Peyer's patch (tissue), 4 donors: Measurements from ENCODE around the gene EIF4B. TPM values are rescaled to one million over a fixed set of nuclear protein-coding genes. Genes with fewer than 3 reads are reported as not detected.
A peak's percentile ranks its signal among the peaks of the same experiment; 100 is the strongest.

Experiments used
- DNase-seq, 3 donors: peaks; one replicate each; pipeline ENCODE4 v3.0.0-alpha.2; 2017 to 2019
- H3K27ac ChIP-seq, 4 donors: fragments of 200-600 bp; sonication (generic); one replicate each; pipeline ENCODE4 v1.5.1; 2016 to 2019
- H3K27me3 ChIP-seq, 2 donors: fragments of 200-600 bp; sonication (generic); one replicate each; pipeline ENCODE4 v1.5.1; 2019
- H3K36me3 ChIP-seq, 3 donors: fragments of 200-600 bp; sonication (generic); one replicate each; pipeline ENCODE4 v1.5.1; 2016 to 2019
- H3K4me1 ChIP-seq, 4 donors: fragments of 200-600 bp; sonication (generic); one replicate each; pipeline ENCODE4 v1.5.1; 2016 to 2019
- H3K4me3 ChIP-seq, 4 donors: fragments of 200-600 bp; sonication (generic); 1 replicate in 3 of 4; 2 replicates in 1 of 4; pipeline ENCODE4 v1.5.1; 2016 to 2019; ENCODE audit warnings: mild to moderate bottlenecking in 1 of 4
- H3K9me3 ChIP-seq, 4 donors: fragments of 200-600 bp; sonication (generic); one replicate each; pipeline ENCODE4 v1.5.1; 2016 to 2019; ENCODE audit warnings: mild to moderate bottlenecking in 1 of 4
- POLR2A ChIP-seq, 2 donors: fragments of 450-650 bp; IDR thresholded peaks; one replicate each; pipeline ENCODE4 v1.5.1; 2017; ENCODE audit warnings: antibody characterized with exemption in 2 of 2, mild to moderate bottlenecking in 2 of 2, moderate library complexity in 2 of 2
- total RNA-seq, 4 donors: library from RNA; depleted of rRNA; stranded (reverse); fragments of >200 nt; gene quantifications; one replicate each; pipeline ENCODE4 v1.1.0, GENCODE V29; 2016
- TF ChIP-seq, protein P1 (sequence below), 6 experiments: fragments of 450-650 bp in 4 of 6; fragments of 200-600 bp in 2 of 6; sonication (generic) in 1 of 6; IDR thresholded peaks; one replicate each; pipeline ENCODE4 v1.5.1; 2017 to 2019; ENCODE audit warnings: antibody characterized with exemption in 6 of 6, mild to moderate bottlenecking in 3 of 6, moderate library complexity in 1 of 6

EIF4B gene
- total RNA-seq, 4 donors from 2014 or later = 234 to 531 (median 250) TPM

DNA sequence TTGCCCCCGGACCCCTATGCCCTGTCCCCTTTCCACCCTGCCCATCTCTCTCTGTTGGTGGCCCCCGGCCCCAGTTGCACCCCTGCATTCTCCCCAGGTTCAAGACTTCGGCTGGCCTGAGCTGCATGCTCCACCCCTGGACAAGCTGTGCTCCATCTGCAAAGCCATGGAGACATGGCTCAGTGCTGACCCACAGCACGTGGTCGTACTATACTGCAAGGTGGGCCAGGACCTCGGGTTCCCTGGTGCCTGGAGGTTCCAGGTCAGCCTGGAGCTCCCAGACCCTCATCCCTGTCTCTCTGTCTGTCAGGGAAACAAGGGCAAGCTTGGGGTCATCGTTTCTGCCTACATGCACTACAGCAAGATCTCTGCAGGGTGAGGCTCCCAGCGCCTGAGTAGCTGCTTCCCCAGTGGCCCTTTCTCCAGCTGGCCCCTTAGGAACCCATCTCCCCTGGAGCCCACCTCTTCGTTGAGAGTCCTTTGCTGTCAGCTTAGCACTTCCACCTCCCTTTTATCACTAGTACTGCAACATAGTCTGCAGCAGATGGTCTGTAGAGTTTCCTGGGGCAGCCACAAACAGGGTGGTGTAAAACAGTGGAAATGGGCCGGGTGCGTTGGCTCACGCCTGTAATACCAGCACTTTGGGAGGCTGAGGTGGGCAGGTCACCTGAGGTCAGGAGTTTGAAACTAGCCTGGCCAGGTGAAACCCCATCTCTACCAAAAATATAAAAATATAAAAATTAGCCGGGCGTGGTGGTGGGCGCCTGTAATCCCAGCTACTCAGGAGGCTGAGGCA lies 49.4 kb downstream of the EIF4B start:
- Histone ChIP-seq H3K4me1 (peaks cover 0 to 43% (median 9%) of the 10 kb centered on the region in 4 donors), H3K4me3 (no peak overlapping the region), H3K27ac (peak overlapping the region in 2 of 4 donors; percentile 94), H3K9me3 (no peaks in the 10 kb centered on the region), H3K27me3 (no peaks in the 10 kb centered on the region), H3K36me3 (peaks cover 0 to 26% (median 0%) of the 10 kb centered on the region in 3 donors)
- DNase-seq = peak in 1 of 3 donors; percentile 45
- TF ChIP-seq, protein P1, sequence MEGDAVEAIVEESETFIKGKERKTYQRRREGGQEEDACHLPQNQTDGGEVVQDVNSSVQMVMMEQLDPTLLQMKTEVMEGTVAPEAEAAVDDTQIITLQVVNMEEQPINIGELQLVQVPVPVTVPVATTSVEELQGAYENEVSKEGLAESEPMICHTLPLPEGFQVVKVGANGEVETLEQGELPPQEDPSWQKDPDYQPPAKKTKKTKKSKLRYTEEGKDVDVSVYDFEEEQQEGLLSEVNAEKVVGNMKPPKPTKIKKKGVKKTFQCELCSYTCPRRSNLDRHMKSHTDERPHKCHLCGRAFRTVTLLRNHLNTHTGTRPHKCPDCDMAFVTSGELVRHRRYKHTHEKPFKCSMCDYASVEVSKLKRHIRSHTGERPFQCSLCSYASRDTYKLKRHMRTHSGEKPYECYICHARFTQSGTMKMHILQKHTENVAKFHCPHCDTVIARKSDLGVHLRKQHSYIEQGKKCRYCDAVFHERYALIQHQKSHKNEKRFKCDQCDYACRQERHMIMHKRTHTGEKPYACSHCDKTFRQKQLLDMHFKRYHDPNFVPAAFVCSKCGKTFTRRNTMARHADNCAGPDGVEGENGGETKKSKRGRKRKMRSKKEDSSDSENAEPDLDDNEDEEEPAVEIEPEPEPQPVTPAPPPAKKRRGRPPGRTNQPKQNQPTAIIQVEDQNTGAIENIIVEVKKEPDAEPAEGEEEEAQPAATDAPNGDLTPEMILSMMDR (IDR thresholded peaks at IDR 0.05) = no peak
- TF ChIP-seq POLR2A (IDR thresholded peaks at IDR 0.05) = no peak

- Histone ChIP-seq H3K36me3 (peaks cover 0 to 26% (median 0%) of the 10 kb centered on the region in 3 donors), H3K9me3 (no peaks in the 10 kb centered on the region), H3K27me3 (no peaks in the 10 kb centered on the region), H3K4me3 (no peak overlapping the region), H3K4me1 (peaks cover 0 to 43% (median 11%) of the 10 kb centered on the region in 4 donors), H3K27ac (no peak overlapping the region)
- no peak for DNase-seq
- TF ChIP-seq POLR2A (IDR thresholded peaks at IDR 0.05) = no peak
- TF ChIP-seq, protein P1 (IDR thresholded peaks at IDR 0.05) = no peak
These were observed 50.0 kb downstream of the EIF4B start for GRCh38 chr12:53056296-53056695.

DNA sequence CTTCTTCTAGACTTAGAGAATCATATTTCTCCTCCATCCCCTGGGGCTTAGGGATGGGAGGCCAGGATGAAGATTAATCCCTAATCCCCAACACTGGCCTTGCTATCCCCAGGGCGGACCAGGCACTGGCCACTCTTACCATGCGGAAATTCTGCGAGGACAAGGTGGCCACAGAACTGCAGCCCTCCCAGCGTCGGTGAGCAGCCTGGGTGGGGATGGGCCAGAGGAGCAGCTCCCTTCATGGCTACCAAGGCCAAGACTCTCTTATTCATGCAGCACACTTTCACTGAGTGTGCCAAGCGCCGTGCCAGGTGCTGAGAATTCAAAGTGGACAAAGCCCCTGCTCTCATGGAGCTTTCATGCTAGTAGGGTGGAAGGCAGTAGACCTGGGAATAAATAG lies 50.6 kb downstream of the EIF4B start:
- no peak overlapping the region for H3K4me3 ChIP-seq
- H3K27me3 ChIP-seq = no peaks in the 10 kb centered on the region
- DNase-seq = peak in 2 of 3 donors; percentile 25 to 42
- peak overlapping the region in 1 of 4 donors; percentile 23 for H3K27ac ChIP-seq
- TF ChIP-seq POLR2A (IDR thresholded peaks at IDR 0.05) = no peak
- TF ChIP-seq, protein P1 (IDR thresholded peaks at IDR 0.05) = no peak
- H3K36me3 ChIP-seq = peaks cover 0 to 26% (median 0%) of the 10 kb centered on the region in 3 donors
- no peaks in the 10 kb centered on the region for H3K9me3 ChIP-seq
- peaks cover 0 to 43% (median 12%) of the 10 kb centered on the region in 4 donors for H3K4me1 ChIP-seq

GRCh38 chr12:53057816-53058500 lies 51.7 kb downstream of the EIF4B start:
- no peak overlapping the region for H3K4me3 ChIP-seq
- TF ChIP-seq, protein P1 (IDR thresholded peaks at IDR 0.05) = no peak
- TF ChIP-seq POLR2A (IDR thresholded peaks at IDR 0.05) = no peak
- H3K36me3 ChIP-seq = peaks cover 0 to 37% (median 0%) of the 10 kb centered on the region in 3 donors
- H3K27ac ChIP-seq = no peak overlapping the region
- H3K9me3 ChIP-seq = no peaks in the 10 kb centered on the region
- DNase-seq = peak in 2 of 3 donors; percentile 43 to 45
- no peaks in the 10 kb centered on the region for H3K27me3 ChIP-seq
- peaks cover 0 to 39% (median 10%) of the 10 kb centered on the region in 4 donors for H3K4me1 ChIP-seq

DNA sequence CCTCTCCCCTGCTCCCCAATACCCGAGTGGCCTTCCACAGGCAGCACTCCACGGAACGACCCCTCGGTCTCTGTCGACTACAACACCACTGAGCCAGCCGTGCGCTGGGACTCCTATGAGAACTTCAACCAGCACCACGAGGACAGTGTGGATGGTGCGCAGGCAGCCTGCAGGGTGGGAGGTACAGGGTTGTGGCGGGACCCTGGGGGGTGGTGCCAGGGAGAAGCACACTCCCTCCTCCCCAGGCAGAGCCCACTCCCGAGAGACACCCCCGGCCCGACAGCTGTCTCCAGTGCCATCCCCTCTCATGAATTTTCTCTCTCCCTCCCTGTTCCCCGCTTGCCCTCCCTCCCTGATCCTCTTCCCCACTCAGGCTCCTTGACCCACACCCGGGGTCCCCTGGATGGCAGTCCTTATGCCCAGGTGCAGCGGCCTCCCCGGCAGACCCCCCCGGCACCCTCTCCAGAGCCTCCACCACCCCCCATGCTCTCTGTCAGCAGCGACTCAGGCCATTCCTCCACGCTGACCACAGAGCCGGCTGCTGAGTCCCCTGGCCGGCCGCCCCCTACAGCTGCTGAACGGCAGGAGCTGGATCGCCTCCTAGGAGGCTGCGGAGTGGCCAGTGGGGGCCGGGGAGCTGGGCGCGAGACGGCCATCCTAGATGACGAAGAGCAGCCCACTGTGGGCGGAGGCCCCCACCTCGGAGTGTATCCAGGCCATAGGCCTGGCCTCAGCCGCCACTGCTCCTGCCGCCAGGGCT lies 52.6 kb downstream of the EIF4B start:
- peak in 2 of 3 donors; percentile 44 to 45 for DNase-seq
- H3K4me1 ChIP-seq = peaks cover 0 to 30% (median 3%) of the 10 kb centered on the region in 4 donors
- TF ChIP-seq, protein P1 (IDR thresholded peaks at IDR 0.05) = no peak
- no peak for TF ChIP-seq POLR2A (IDR thresholded peaks at IDR 0.05)
- no peaks in the 10 kb centered on the region for H3K27me3 ChIP-seq
- H3K27ac ChIP-seq = no peak overlapping the region
- no peaks in the 10 kb centered on the region for H3K9me3 ChIP-seq
- H3K4me3 ChIP-seq = no peak overlapping the region
- H3K36me3 ChIP-seq = peaks cover 0 to 46% (median 0%) of the 10 kb centered on the region in 3 donors
